Measurements from ENCODE around the gene CYP17A1.
"Not testable (repeated sequence)": the region's sequence is repeated elsewhere in the genome, so short reads cannot be mapped to it uniquely, and the experiment has no call there.

CYP17A1 gene, protein sequence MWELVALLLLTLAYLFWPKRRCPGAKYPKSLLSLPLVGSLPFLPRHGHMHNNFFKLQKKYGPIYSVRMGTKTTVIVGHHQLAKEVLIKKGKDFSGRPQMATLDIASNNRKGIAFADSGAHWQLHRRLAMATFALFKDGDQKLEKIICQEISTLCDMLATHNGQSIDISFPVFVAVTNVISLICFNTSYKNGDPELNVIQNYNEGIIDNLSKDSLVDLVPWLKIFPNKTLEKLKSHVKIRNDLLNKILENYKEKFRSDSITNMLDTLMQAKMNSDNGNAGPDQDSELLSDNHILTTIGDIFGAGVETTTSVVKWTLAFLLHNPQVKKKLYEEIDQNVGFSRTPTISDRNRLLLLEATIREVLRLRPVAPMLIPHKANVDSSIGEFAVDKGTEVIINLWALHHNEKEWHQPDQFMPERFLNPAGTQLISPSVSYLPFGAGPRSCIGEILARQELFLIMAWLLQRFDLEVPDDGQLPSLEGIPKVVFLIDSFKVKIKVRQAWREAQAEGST

DNA sequence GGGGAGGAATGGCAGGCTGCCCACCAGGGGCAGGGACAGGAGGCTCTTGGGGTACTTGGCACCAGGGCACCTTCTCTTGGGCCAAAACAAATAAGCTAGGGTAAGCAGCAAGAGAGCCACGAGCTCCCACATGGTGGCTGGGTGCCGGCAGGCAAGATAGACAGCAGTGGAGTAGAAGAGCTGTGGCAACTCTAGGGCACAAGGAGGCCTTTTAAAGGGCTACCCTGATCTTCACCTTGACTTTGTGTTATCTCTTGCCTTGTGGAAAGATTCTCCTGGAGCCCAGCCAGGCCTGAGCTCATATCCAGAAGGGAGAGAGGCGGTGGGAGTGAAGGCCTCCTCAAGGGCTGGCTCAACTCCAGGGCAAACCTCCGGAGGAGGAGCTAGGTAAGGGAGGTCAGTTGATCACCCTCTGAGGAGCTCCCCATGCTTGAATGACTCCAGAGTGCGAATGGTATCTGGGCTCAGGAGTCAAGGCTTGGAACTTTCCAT is at the start of gene CYP17A1:
Gene CYP17A1, minus strand, starts transcription at position 184 of the 492 bp plus-strand sequence. Its CDS starts 52 bp downstream, at position 132.
- DNase-seq = no peak

DNA sequence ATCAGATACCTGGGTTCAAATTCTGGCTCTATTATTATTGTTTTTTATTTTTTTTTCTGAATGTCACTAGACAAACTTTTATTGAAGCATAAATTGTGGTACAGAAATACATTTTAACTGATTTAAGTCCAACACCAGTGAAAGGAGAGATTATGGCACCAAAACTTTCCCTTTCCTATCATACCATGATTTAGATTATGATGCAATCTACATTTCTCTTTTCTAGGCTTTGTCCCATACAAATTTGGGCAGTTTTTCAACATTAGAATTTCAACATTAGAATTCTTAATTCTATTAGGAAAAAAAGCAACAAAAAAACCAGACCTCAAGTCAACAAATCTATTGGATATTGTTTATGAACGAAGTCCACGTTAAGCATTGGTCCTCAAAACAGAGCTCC is 43.0 kb upstream of the CYP17A1 start:
- DNase-seq = no peak

DNA sequence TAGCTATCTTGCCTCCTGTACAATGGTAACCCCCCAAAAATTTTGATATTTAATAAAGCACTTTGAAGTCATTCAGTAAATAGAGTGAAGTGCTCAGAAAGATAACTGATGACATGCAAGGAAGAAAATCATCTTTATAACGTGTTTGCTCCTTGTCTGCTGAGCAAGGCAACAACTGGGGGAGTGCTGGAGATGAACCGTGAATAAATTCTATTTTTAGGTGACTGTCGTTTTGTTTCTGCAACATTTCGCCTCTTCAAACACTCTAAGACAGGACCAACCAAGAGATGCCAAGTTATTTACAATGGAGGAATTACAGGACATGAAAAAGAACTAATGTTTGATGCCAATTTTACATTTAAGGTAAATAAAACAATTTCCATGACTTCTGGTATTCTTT is 41.4 kb upstream of the CYP17A1 start:
- no peak for DNase-seq

DNA sequence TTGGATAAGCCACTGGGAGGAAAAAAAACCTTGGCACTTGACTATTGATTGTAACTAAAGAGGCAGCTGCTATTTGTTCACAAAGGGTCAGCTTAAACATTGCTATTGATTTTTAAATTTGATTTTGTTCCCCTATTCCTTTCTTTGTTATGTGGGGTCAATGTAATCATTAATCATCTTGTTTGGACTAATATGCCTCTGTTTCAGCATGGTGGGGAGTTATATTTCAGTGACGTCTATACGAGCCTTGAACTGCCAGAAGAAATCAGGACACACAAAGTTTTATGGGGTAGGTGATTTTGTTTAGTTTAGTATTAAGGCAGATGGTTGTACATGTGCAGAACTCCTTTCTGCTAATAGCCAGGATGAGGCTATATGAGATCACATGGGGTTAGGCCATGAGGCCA is 39.5 kb upstream of the CYP17A1 start:
- DNase-seq = no peak

DNA sequence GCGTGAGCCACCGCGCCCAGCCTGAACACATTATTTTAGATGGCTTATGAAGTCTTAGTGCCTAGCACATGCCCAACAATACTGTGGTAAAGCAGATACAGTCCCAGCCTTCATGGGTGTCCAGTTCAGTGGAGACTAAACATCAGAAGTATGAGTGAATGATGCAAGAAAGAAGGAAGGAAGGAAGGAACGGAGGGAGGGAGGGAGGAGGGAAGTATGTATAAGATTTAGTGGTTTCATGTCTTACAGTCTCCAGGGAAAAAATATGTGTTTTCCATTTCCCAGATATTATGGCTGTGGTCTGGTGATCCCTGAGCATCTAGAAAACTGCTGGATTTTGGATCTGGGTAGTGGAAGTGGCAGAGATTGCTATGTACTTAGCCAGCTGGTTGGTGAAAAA is 35.0 kb upstream of the CYP17A1 start:
- DNase-seq = no peak

DNA sequence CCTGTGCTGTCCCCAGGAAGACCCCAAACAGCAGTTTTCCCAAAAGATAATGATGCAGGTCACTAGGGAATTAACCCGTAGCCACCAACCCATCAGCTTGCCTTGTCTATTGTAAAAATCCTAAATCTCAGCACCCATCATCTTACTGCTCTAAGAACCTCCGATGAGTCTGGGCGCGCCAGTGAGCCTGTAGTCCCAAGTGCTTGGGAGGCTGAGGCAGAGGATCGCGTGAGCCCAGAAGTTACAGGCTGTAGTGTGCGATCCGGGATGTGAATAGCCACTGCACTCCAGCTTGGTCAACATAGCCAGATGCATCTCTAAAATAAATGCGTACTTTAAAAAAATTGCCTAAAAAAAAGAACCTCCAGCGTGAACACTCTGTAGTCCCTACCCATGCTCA is 33.0 kb upstream of the CYP17A1 start:
- no peak for DNase-seq

DNA sequence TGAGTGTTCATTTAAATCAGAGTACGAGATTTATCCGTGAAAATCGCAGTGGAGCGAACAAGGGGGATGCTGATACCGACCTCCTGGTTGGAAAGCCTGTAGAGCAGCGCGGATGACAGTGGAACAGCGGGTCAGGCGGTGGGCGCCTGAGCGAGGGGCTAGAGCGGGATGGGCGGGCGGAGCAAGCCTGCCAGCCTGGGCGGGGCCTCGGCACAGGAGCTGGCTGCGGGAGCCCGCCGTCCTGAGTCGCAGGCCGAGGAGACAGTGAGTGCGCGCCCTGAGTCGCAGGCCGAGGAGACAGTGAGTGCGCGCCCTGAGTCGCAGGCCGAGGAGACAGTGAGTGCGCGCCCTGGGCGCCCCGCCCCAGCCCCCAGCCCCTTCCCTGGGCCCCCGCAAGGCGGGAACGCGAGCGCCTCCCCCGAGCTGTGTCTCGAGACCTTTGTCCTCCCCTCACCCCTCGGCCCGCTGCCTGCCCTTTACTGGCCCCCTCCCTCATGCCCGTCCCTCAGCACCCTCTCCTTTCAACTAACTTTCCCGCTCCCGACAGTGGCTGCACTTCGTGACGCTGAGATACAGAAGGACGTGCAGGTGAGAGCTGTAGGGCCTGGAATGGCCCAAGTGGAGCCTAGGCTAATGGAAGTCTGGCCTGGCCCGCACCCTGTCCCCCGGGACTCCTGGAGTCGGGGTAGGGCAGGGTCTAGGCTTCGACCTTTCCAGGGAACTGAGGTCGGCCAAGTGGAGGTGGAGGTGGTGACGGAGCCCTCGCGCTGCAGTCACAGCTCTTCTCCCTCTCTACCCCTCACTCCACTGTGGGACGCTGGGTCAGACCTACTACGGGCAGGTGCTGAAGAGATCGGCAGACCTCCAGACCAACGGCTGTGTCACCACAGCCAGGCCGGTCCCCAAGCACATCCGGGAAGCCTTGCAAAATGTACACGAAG is 32.3 kb upstream of the CYP17A1 start, which contains the start of gene AS3MT:
Gene AS3MT, plus strand, starts transcription at position 213 of the 941 bp plus-strand sequence. Its CDS starts 123 bp downstream, at position 336.
- DNase-seq = no peak

DNA sequence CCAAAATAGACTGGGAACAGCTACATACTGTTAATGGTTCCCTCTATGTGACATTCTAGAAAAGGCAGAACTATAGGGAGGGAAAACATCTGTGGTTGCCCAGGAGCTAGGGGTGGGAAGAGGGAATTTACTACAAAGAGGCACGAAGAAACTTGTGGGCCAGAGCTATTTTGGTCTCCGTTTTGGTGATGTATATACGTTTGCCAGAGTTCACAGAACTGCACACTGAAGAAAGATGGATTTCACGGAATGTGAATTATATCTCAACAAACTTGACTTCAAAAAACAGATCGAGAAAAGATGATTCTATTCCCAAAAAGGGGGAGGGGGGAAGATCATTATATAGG is 31.7 kb upstream of the CYP17A1 start:
- DNase-seq = no peak

DNA sequence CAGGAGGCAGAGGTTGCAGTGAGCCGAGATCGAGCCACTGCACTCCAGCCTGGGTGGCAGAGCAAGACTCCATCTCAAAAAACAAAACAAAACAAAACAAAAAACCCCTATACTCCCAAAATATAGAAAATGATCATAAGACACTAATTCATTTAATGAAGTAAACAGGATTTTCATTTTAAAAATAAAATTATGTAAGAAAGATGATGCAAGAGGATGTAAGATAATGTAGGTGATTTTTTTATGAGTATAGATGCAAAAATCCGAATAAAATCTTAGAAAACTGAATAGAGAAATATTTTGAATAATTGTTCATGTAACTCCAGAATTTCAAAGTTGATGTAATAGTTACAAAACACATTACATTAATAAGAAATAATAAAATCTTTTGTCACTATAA is 28.4 kb upstream of the CYP17A1 start:
- DNase-seq = no peak

DNA sequence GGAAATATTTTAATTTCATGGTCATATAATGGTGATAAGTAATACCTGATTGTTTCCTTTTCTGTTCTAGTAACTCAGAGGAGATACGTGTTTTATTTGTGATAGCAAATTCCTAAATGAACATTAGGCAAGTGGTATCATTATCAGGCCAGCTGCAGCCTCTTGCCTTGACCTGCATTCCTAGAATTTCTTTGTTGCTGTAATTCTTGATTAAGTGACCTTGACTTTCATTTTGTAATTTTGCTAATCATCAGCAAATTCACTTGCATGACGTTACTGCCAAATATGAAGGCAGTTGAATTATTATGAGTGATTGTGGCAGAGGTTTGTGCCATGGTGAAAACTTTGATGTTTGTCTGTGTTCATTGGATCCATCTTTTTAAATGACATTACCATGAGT is 26.4 kb upstream of the CYP17A1 start:
- DNase-seq = no peak

DNA sequence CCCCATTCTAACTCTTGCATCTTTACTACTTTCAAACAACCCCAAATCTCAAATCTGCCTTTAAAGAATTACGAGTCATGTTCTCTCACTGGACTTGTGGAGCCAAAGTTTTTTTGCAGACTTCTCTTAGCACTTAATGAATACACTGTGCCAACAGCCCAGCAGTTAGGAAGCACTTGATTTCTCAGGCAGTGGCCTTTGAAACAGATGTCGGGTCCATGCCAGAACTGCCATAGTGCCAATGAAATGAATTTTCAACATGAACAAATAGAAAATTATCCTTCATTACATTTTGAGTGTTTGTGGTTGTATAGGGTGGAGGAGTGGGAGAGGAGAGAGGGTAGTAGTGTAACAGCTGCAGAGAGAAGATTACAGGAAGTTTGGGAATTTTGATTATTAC is 22.7 kb upstream of the CYP17A1 start:
- no peak for DNase-seq

DNA sequence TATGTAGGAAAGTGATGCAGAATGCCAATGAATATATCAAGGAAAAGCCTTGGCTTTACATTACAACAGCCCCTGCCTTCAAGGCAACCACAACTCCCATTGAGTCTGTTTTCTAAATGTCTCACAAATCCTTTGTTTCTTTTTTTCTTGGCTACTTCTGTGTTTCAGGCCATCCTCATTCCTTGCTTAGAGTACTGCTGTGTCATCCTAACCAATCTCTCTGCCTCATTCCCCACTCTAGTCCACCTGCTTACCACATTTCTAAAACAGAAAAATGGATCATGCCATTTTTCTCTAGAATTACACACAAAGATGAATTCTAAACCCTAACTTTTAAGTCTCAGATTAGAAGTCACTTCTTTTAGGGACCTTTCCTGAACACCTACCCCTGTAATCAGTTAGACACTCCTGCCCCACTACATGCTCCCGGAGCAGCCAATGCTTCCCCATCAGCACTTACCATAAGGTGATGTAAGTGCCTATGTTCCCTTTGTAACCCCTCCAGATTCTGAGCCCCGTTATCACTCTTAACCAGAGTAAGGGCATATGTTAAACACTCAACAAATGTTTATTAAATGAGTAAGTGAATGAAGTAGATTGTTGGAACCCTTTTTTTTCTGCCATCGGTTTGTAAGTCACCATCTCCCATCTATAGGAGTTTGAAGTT is 19.7 kb upstream of the CYP17A1 start:
- DNase-seq = no peak

DNA sequence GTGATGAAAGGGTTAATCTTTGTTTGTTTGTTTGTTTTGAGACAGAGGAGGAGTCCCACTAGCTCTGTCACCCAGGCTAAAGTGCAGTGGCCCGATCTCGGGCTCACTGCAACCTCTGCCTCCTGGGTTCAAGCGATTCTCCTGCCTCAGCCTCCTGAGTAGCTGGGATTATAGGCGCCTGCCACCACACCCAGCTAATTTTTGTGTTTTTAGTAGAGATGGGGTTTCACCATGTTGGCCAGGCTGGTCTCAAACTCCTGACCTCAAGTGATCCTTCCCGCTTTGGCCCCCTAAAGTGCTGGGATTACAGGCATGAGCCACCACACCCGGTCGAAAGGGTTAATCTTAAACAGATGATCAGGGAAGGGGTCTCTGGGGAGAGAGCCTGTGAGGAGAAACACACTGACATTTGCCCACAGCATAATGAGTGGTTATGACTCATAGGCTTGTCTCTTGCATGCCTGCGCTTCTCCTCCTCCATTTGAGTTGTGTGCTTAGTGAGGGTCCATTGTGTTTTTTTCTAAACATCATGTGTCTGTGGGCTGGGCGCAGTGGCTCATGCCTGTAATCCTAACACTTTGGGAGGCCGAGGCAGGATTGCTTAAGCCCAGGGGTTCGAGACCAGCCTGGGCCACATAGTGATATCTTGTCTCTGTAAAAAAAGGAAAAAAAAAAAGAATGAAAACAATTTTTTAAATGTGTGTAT is 18.7 kb upstream of the CYP17A1 start:
- not testable (repeated sequence) for DNase-seq

DNA sequence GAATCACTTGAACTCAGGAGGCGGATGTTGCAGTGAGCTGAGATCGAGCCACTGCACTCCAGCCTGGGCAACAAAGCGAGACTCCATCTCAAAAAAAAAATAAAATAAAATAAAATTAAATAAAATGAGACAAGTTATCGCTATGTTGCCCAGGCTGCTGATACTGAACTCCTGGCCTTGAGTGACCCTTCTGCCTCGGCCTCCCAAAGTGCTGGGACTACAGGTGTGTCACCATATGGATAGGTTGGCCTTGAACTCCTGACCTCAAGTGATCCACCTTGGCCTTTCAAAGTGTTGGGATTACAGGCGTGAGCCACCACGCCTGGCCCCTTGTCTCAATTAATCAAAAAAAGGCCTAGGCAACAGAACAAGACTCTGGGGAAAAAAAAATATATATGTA is 16.0 kb upstream of the CYP17A1 start:
- DNase-seq = not testable (repeated sequence)

DNA sequence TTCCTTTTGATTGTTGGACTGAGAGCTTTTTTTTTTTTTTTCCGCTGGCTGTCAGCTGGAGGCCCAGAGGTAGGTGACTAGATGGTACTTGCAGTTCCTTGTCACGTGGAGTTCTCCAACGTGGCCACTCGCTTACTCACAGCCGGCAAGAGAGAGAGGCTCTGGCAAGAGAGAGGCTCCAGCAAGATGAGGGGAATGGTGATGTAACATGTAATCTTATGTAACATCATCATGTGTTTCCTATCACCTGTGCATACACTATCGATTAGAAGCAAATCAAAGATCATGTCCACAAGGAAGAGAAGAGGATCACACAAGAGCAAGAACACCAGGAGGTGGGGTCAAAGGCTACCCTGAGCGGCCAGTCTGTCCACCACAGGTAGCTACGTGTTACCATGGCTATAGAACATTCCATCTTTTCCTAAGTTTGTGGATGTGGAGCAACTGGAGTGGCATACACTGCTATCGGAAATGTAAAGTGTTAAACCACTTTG is 12.9 kb upstream of the CYP17A1 start:
- no peak for DNase-seq

DNA sequence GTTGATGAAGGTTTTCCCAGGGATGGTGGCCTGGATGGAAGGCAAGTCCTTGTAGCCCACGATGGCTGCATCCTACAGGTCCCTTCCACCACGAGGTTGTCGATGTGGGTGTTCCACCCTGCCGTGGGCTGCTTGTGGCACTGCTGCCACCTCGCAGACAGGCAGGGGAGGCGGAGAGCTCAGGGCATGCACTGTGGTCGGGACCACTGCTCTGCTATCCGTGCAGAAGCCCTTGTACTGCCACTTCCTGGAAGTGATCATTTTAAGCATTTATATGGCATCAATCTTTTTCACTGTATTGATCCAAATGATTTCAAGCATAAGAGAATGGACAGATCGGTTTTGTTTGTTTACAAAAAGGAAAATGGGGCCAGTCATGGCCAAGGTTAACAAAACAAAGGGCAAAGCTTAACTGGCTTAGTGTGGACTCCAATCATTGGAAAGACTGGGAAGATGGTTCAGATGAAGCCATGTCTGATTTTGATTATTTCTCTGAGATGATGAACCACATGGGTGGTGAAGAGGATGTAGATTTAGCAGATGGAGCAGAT is 8.2 kb upstream of the CYP17A1 start:
- DNase-seq = no peak

DNA sequence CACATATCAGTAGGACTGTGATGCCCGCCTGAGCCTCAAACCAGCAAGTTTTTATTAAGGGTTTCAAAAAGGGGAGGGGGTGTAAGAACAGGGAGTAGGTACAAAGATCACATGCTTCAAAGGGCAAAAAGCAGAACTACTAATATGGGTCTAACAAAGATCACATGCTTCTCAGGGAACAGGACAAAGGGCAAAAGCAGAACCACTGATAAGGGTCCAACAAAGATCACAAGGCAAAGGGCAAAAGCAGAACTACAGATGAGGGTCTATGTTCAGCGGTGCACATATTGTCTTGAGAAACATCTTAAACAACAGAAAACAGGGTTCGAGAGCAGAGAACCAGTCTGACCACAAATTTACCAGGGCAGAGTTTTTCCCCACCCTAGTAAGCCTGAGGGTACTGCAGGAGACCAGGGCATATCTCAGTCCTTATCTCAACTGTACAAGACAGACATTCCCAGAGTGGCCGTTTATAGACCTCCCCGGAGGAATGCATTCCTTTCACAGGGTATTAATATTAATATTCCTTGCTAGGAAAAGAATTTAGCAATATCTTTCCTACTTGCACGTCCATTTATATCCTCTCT is 7.1 kb upstream of the CYP17A1 start:
- not testable (repeated sequence) for DNase-seq

DNA sequence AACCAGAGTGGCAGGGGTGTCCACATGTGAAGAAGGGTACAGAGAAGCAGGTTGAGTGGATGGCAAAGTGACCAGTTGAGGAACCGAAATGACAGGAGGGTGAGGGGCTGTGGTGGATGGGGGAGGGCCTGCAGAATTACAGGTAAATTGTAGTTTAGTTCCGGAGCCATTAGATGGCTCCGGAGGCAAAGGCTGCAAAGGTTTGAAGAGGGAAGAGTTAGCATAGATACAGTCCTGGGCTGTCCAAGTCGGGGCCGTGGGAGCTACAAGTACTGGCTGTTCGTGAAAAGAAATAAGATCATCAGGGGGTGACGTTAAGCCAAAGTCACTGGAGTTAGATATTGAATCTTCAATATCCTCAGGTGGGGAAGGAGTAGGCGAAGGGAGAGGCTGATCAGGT is 5.9 kb upstream of the CYP17A1 start:
- DNase-seq = not testable (repeated sequence)

DNA sequence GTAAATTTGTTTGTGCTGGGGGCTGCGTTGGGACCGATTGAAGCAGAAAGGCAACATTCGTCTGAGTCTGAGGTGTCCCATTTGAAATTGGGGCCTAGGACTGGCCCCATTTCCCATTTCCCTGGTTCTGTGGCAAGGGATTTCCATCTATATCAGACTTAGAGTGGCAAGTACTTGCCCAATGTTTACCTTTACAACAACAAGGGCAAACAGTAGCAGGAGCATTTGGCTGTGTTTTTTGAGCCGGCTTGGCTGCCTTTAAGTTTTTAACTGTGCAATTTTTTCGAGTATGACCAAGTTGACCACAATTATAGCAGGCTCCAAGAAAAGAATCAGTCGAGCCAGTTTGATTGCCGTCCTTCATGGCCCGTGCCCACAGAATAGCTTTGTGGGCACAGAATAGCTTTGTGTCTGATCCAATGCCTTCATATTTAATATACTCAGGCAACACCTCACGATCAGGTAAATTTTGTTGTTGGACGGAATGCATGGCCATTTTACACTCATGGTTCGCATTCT is 4.7 kb upstream of the CYP17A1 start:
- no peak for DNase-seq

DNA sequence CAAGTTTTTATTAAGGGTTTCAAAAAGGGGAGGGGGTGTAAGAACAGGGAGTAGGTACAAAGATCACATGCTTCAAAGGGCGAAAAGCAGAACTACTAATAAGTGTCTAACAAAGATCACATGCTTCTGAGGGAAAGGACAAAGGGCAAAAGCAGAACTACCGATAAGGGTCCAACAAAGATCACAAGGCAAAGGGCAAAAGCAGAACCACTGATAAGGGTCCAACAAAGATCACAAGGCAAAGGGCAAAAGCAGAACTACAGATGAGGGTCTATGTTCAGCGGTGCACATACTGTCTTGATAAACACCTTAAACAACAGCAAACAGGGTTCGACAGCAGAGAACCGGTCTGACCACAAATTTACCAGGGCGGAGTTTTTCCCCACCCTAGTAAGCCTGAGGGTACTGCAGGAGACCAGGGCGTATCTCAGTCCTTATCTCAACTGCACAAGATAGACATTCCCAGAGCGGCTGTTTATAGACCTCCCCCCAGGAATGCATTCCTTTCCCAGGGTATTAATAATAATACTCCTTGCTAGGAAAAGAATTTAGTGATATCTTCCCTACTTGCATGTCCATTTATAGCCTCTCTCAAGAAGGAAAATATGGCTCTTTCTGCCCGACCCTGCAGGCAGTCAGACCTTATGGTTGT is 1.2 kb upstream of the CYP17A1 start:
- DNase-seq = not testable (repeated sequence)
